ENCODE data around the gene CLEC14A.

DNA sequence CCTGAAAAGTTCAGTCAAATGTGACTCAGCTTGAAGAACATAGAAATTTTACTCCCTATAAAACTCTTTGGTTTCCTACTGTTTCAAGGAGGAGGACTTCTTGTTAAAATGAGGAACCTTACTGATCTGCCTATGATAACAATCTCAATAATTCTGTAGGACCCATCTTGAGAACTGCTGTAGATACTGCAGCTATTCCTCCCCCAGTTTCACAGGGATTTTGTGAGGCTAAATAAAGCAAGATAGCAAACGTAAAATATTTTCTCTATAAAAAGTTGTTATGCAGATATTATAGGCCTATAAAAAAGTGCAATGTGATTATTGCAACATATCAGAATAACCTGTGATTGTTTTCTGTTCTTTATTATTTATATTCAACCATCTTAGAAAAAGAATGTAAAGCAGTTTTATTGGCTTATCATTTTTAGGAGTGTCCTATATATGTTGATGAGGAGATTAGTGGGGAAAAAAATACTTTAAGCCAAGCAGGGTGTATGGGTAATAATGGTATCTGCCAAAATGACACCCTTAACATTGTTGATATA lies 12.1 kb downstream of the CLEC14A start:
- TF ChIP-seq, protein P1, sequence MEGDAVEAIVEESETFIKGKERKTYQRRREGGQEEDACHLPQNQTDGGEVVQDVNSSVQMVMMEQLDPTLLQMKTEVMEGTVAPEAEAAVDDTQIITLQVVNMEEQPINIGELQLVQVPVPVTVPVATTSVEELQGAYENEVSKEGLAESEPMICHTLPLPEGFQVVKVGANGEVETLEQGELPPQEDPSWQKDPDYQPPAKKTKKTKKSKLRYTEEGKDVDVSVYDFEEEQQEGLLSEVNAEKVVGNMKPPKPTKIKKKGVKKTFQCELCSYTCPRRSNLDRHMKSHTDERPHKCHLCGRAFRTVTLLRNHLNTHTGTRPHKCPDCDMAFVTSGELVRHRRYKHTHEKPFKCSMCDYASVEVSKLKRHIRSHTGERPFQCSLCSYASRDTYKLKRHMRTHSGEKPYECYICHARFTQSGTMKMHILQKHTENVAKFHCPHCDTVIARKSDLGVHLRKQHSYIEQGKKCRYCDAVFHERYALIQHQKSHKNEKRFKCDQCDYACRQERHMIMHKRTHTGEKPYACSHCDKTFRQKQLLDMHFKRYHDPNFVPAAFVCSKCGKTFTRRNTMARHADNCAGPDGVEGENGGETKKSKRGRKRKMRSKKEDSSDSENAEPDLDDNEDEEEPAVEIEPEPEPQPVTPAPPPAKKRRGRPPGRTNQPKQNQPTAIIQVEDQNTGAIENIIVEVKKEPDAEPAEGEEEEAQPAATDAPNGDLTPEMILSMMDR (conservative IDR thresholded peaks at IDR 0.05 in 1 of 2, IDR thresholded peaks at IDR 0.05 in 1 of 2; ENCODE audit: extremely low read depth in 1 of 2, insufficient read depth in 1 of 2, low read depth in 1 of 2, low read length in 2 of 2): no peak
- TF ChIP-seq EZH2 (IDR thresholded peaks at IDR 0.05; ENCODE audit: borderline replicate concordance, low read length): no peak

Measured in mammary epithelial cell (primary cell).